COLO668 (cell line): ENCODE measurements around the gene BRAT1.
A peak's percentile ranks its signal among the peaks of the same experiment; 100 is the strongest.

Experiments used
- DNase-seq: peaks from one replicate; lab custom pipeline; 2025; ENCODE audit not compliant: unreplicated experiment; lab: John Stamatoyannopoulos, UW

The BRAT1 gene

DNA sequence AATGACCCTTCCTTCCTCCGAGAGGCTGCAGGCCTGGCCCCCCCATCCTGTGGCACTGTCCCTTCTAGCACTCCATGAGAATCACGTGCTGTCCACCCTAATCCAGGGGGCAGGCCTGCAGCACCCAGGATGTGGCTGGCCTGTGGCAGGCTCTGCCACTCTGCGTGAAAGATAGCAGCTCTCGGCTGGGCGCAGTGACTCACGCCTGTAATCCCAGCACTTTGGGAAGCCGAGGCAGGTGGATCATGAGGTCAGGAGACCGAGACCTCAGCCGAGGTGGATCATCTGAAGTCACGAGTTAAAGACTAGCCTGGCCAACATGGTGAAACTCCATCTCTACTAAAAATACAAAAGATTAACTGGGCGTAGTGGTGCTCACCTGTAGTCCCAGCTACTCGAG lies 54.6 kb downstream of the BRAT1 start:
- no peak for DNase-seq

DNA sequence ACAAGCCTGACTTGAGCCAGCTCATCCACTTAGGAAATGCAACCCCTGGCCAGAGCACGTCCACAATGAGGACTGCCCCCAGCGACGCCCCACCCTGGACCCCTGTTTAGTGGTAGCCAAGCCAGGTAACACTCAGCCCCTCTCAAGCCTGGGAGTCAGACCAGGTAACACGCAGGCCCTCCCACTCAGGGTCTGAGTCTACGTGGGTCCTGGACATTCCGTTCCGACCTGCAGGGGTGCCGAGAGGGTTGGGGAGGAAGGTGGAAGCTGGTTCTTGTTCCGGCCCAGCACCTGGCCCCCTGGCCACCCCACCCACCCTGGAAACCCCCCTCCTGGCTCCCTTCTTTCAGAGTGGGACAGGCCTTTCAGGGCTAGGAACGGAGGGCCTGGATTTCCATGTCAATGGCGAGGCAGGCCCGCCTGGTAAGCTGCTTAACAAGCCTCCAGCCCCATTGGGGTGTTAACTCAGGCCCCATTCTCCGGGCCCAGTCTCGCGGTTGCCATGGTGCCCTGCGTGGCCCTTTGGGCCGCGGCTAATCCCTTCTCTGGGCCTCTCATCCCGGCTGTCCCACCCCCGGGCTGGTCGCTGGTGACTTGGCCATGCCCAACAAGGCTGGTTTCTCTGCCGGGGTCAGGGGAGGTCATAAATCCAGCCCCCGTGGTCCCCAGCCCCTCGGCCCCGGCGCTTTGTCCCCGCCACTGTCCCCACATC lies 55.4 kb downstream of the BRAT1 start:
- DNase-seq = no peak

DNA sequence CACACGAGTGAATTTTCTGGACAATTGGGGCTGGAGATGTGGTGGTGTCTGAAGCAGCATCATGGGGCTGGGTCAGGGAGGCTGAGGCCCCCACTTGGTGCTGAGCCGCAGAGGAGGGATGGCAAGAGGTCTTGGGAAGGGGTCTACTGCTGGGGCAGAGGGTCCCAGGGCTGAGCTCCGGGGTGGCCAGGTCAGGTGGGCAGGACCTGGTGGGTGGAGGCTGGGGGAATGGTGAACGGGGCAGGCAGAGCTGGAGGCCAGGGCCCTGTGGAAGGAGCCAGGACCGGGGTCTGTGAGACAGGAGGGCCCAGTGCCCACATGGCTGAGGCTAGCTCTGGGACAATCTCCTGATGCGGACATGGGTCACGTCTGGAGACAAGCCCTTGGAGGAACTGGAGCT lies 56.1 kb downstream of the BRAT1 start:
- no peak for DNase-seq

DNA sequence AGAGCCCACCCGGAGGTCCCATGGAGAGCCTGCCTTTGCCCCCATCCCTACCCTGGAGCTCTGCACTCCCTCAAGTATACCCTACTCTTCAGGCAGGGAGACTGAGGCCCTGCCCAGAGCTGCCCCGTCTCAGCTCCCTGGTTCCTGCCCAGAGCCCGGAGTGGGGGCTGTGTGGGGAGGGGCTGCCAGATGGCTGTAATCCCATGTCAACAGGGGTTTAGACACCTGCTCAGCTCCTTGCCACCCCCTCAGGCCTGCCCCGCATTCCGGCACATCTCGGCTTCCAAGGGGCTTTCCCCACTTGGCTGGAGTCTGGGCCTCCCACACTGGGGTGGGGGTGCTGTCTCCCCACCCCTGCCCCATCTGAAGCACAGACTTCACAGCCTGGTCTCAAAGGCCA lies 56.6 kb downstream of the BRAT1 start:
- DNase-seq = no peak

DNA sequence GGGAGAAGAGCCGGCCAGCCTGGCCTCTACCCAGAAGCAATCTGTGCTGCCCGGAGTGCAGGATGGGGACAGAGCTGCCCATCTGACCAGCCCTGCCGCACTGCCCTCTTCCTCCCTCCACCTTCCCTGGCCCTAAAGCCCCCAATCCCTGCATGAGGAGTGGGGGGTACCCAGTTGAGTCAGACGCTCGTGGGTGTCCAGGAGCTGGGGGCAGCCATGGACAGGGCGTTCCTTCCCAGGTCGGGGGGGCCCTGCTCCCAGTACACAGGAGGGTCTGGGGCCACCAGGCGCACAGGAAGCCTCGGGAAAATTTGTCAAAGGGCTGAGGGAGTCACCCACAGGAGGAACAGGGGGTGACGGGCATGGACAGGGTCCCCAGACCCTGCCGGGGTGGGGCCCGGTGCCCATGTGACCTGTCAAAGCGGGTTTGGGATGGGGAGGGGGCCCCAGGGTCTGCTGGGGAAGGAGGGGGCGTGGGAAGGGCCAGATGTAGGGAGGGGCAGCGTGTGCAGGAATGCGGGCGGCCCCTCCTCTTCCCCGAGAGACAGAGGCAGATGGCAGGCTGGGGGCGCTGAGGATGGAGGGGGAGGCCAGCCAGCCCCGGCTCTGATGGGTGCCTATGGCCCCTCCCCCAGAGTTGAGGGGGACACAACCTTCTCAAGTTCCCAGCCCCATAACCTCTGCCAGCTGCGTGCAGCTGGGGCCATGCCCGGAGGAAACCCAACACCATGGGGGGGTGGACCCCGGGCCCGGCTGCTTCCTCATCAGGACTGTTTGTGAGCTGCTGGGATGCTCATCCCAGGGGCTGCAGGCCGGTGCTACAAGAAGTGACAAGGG lies 57.6 kb downstream of the BRAT1 start:
- peak; percentile 60 for DNase-seq

DNA sequence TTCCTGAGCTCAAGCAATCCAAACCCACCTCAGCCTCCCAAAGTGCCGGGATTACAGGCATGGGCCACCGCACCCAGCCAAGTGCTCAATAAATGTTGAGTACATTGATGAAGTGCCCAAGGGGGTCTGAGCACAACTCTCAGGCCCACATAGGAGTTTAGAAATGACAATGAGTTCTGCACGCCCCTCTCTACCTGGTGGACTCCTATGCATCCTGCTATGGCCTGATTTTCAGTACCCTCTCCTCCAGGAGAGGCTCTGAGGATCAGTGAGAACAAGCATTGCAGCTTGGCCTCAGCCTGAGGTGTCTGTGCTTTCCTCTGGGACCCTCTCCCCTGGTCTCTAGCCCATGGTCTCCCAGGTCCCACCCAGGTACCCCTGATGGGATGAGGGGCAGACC lies 58.3 kb downstream of the BRAT1 start:
- DNase-seq = no peak

DNA sequence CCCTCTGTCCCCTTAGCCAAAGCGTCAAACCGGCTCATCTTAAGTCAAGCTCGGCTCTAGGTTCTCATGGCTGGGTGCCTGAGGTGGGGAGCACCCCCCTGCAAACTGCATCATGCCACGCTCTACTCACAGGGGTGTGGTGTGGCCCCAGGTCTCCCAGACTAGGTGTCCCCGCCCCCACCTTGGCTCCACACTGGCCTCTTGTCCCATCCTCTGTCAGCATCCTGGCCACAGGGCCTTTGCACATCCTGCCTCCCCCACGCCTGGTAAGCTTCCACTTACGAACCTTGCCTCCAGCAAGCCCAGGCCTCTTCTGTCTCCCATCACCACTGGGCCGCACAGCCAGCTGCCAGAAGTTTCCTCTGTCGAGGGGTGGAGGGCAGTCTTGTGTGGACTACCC lies 58.9 kb downstream of the BRAT1 start:
- no peak for DNase-seq

DNA sequence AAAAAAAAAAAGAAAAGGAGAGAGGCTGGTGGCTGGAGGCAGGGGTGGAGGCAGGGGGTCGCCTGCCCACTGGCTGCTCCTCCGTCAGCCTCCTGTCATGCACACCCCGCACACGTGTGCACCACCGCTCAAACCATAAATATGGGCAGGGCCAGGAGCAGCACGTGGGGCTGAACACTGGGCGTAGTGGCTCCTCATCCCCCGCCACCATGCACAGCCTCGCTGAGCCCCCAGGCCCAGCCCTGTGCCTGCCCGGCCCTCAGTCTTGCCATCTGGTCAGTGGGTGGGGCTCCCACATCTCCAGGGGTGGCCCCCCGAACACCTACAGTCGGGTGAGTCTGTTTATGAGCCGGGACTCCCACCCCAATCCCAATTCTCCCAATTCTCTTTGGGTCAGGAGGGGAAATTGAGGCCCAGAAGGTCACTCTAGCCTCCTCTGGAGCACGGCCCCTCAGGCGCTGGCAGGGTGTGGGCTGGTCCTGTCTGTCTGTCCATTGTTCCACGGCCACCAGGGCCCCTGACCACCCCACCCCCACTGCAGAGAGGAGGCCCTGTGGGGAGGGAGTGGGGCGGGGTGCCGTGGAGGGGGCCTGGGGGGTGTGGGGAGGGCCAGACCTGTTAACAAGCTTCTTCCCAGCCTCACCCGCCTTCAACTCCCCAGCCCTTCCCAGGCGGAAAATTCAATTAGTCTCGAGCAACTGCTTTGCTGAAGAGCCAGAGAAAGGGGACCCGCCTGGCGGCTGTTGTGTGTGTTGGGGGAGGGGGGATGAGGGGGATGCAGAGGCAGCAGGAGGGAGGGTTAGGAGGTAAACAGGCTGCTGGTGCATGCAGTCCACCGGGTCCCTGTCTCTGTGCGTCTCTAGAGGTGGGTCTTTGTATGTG lies 59.7 kb downstream of the BRAT1 start:
- DNase-seq = no peak

DNA sequence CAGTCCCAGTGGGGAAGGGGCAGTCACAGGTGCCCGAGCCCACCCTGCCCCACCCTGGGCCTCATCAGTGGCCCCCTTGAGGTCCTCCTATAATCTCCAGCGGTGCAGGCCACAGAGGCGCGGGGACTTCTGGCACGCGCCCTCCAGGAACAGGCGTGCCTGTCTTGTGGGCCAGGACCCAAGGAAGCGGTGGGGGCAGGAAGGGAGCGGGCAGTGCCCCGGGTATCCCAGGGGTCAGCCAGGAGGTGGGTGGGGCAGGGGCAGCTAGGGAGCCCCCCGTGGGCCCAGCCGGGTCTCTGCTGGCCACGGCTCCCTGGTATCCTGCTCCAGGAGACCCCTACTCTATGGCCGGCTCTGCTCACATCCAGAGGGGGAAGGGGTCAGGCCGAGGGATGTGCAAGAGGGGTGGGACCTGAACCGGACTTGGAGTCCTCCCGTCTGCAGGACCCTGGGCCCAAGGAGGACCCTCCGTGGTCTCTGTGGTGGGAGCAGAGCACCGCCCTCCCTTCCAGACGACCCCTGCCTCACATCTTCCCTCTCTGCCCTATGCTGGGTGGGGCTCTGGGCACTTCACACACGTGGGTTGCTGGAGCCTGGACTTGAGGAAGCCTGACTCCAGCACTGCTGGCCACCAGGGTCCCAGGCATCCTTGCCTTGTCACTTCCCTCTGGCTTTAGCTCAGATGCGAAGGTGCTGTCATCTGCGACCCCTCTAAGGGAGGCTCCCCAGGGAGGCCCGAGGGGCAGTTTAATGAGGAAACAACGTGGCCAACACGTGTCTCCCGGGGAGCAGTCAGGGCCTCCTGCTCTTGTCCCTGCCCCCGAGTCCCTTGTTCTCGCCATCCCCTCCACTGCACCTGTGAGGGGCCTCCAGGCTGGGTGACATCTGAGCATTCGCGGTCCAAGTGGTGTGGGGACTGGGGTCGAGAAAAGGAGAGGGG lies 60.9 kb downstream of the BRAT1 start:
- no peak for DNase-seq

DNA sequence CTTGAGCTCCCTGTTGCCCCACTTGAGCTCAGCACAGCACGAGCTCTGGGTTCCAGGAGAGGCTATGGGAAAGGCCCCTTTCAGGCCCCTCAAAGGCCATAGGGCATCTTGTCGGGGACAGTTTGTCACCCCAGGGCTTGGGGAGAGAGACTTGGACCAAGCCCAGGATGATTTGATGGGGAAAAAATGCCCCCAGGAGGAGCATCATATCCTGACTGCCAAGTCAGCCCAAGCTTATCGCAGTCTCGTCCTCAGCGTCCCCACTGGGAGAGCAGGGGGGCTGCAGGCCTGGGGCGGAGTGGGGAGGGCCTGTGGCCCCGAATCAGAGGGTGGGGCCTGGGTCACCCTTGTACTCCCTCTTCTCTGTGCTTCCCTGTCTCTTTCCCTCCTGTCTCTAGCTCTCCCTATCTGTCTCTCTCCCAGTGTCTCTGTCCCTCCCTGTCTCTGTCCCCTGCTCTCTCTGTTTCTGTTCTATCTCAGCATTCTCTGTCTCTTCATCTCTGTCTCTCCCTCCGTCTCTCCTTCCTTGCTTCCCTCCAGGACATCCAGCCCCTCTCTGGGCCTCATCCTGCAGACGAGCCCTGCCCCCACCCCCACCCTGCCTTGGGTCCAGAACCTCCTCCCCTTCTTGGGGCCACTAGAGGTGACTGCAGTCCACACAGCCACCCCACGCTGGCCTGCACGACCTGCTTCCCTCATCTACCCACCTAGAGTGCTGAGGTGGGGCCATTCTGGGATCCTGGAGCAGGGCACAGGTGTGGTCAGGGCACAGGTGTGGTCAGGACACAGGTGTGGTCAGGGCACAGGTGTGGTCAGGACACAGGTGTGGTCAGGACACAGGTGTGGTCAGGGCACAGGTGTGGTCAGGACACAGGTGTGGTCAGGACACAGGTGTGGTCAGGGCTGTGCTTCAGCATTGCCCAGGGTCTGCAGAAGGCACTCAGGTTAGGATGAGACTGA lies 61.8 kb downstream of the BRAT1 start:
- no peak for DNase-seq

DNA sequence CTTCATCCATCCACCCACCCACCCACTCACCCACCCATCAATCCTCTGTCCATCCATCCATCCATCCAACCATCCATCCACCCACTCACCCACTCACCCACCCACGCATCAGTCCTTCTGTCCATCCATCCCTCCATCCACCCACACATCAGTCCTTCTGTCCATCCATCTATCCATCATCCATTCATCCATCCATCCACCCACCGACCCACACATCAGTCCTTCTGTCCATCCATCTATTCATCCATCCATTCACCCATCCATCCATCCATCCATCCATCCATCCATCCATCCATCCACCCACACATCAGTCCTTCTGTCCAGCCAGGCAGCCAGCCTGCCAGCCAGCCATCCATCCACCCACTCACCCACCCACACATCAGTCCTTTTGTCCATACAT lies 63.3 kb downstream of the BRAT1 start:
- DNase-seq = no peak

DNA sequence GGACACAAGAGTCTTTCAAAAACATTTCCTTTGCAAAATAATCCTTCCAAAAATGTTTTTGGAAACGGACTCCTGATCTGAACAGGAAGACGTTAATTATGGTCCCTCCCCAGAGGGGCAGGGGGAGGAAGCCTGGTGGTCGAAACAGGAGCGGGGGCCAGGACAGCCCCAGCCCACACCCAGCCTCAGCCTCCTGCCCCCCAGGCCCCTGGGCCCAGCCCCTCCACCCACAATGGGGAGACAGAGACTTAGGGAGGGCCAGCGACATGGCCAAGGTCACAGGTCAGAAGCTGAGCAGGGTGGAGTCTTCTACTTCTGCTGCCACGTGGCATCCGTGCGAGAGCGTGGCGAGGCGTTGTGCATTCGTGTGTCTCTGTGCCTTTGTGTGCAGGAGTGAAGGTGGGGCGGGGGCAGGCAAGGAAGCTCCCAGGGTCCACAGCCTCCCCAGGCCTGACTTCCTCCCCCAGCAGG lies 65.1 kb downstream of the BRAT1 start:
- no peak for DNase-seq

DNA sequence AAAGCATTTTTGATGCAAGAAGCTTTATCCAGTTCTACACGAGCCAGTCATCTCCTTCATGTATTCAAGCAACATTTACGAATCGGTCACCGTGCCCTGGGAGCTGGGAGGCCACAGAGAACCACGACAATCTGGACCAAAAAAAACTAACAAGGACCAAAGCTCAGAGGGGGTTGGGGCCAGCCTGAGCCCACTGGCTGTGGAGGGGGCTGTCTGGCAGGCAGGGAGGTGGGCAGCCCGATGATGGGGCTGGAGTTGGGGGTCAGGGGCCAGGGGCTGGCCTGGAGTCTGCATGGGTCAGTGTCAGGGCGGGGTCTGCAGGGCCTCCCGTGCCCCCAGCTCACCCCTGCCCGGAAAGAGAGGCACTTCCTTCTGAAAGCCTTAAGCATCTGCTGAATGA lies 66.6 kb downstream of the BRAT1 start:
- no peak for DNase-seq

DNA sequence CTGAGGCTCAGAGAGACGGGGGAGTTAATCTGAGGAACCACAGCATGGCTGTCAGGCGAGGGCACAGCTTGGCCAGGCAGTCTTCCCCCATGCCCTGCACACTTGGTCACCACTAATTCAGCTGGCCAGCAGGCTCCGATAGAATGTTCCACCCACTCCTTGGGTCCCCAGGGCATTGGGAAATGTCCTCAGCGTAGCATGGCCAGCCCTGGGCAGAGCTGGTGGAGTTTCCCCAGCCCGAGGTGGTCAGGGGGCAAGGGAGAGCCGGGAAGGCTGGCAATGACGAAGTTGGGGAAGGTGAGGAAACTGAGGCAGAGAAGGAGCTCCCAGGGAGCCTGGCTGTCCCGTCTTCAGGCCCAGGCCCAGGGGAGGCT lies 67.1 kb downstream of the BRAT1 start:
- no peak for DNase-seq
